BJ (cell line): Measurements from ENCODE around the gene TRIM54. TPM values are rescaled to one million over a fixed set of nuclear protein-coding genes. Genes with fewer than 3 reads are reported as not detected.

Experiments
- CTCF ChIA-PET: fragments of 350-600 bp; formaldehyde crosslinking; extraction: SDS; loops from one replicate; lab custom pipeline; 2021; ENCODE audit warnings: antibody characterized with exemption, inconsistent platforms; lab: Yijun Ruan, JAX
- POLR2A ChIA-PET: fragments of 300-600 bp; sonication (Branson Sonifier 250); formaldehyde crosslinking; extraction: SDS; loops from one replicate; lab custom pipeline; 2021; ENCODE audit warnings: antibody characterized with exemption; lab: Charles Lee
- DNase-seq: peaks from one replicate; pipeline ENCODE4 v3.0.0-alpha.2; 2011; ENCODE audit warnings: low read depth
- H3K27me3 ChIP-seq: 2 replicates; pipeline ENCODE4 v1.6.0; 2011; ENCODE audit warnings: low read length; ENCODE audit not compliant: control insufficient read depth, insufficient read depth
- H3K36me3 ChIP-seq: 2 replicates; pipeline ENCODE4 v1.5.1; 2011; ENCODE audit warnings: low read length; ENCODE audit not compliant: control insufficient read depth, insufficient read depth
- H3K4me3 ChIP-seq: 2 replicates; pipeline ENCODE4 v1.5.1; 2011; ENCODE audit warnings: low read depth, mild to moderate bottlenecking, control low read depth, low read length
- polyA plus RNA-seq: library from polyadenylated mRNA; depleted of rRNA; stranded (reverse); fragments of >200 nt; gene quantifications from 2 replicates; pipeline ENCODE4 v1.2.3, GENCODE V29; 2011
- TF ChIP-seq, protein P1 (sequence below): IDR thresholded peaks from 2 replicates; pipeline ENCODE4 v1.5.1; 2011; ENCODE audit warnings: low read depth, mild to moderate bottlenecking, control low read depth, inconsistent platforms, low read length, moderate library complexity; ENCODE audit not compliant: insufficient read depth

Gene TRIM54
- polyA plus RNA-seq, 1 experiment = not detected

DNA sequence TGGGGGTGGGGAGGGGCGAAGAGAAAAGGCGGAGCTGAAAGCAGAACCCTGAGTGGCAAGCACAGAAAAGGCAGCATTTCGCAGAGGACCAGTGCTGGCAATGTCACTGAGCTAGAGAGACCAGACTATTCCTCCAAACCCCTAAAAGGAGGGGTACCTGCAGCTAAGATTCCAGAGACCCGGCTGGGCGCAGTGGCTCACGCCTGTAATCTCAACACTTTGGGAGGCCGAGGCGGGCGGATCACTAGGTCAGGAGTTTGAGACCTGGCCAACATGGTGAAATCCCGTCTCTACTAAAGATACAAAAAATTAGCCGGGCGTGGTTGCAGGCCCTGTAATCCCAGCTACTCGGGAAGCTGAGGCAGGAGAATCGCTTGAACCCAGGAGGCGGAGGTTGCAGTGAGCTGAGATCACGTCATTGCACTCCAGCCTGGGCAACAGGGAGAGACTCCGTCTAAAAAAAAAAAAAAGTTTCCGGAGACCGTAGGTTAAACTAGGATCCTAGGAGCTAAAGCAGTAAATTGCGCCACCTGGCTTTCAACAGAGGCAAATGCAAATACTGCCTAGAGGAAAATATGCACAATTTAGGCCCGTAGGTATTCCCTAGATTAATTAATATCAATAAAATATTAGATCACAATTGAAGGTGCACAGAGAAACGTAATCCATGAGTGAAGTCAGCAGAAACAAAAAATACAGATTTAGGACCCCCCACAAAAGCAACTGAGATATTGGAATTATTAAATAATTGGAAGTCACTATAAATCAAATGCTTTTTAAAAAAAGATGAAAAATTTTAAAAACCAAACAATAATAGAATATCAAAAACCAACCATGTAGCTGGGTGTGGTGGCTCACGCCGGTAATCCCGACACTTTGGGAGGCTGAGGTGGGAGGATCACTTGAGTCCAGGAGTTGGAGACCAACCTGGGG, 21.1 kb downstream of the TRIM54 start:
- ChIA-PET CTCF (interaction anchor here (0.6 to 4.0 kb wide), 41 partner anchors 9 to 457 kb away, joined by 3 to 51 read pairs (median 5); partner anchors contain the start of genes MPV17, PREB and TRIM54), POLR2A (interaction anchor here (0.6 kb wide), 1 partner anchor 112 kb away, joined by 3 read pairs; no protein-coding TSS in a partner anchor)
- no peaks in the 10 kb centered on the region for H3K36me3 ChIP-seq
- no peak for DNase-seq
- H3K4me3 ChIP-seq = no peak overlapping the region
- H3K27me3 ChIP-seq = peaks cover 17% of the 10 kb centered on the region
- TF ChIP-seq, protein P1, sequence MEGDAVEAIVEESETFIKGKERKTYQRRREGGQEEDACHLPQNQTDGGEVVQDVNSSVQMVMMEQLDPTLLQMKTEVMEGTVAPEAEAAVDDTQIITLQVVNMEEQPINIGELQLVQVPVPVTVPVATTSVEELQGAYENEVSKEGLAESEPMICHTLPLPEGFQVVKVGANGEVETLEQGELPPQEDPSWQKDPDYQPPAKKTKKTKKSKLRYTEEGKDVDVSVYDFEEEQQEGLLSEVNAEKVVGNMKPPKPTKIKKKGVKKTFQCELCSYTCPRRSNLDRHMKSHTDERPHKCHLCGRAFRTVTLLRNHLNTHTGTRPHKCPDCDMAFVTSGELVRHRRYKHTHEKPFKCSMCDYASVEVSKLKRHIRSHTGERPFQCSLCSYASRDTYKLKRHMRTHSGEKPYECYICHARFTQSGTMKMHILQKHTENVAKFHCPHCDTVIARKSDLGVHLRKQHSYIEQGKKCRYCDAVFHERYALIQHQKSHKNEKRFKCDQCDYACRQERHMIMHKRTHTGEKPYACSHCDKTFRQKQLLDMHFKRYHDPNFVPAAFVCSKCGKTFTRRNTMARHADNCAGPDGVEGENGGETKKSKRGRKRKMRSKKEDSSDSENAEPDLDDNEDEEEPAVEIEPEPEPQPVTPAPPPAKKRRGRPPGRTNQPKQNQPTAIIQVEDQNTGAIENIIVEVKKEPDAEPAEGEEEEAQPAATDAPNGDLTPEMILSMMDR = peak; percentile 87

DNA sequence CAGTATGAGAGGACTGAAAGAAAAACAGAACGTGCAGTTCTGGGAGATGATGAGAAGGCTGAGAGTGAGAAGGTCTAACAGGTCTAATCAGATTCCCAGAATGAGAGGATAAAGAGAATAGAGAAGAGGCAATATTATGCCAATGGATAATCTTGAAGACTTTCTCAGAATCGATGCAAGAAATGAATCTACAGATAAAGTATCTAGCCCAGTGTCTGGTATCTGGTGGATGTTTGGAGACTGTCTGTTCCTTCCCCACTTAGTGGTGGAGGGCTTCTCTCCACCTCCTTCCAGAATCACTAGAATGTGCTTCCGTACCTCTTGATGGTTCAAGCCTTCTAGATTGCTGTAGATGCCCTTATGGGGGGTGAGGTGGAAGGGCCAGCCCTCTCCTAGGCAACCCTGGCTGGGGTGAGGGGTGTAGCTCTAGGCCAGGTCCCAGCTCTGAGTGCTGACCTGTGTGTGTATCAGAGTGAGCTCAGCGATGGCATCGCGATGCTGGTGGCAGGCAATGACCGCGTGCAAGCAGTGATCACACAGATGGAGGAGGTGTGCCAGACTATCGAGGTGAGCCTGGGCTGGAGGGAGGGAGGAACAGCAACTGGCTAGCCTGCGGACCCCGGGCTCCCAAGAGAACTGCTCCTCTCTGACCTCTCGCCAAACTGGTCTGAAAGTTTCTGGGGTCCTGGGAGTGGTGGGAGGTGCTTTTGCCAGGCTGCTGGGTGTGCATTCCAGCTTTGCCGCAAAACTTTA, 22.4 kb downstream of the TRIM54 start:
- Histone ChIP-seq H3K4me3 (no peak overlapping the region), H3K27me3 (peaks cover 18% of the 10 kb centered on the region), H3K36me3 (0 out of 2 replicates have a peak, but pooled peaks cover under 1% of the 10 kb centered on the region)
- ChIA-PET POLR2A (no interaction called here), CTCF (interaction anchor here (0.6 to 4.0 kb wide), 11 partner anchors 10 to 206 kb away, joined by 3 to 43 read pairs (median 7); partner anchors contain the start of gene MPV17)
- TF ChIP-seq, protein P1 = no peak
- DNase-seq = no peak

DNA sequence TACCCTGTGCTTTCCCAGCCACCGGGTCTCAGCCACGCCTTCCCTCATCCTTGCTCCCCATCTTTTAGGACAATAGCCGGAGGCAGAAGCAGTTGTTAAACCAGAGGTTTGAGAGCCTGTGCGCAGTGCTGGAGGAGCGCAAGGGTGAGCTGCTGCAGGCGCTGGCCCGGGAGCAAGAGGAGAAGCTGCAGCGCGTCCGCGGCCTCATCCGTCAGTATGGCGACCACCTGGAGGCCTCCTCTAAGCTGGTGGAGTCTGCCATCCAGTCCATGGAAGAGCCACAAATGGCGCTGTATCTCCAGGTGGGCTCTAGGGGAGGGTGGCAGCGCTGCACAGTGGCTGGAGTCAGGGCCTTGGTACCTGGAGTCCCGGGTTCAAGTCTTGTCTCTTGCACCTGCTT, 23.3 kb downstream of the TRIM54 start:
- Histone ChIP-seq H3K36me3 (0 out of 2 replicates have a peak, but pooled peaks cover 1% of the 10 kb centered on the region), H3K27me3 (peaks cover 18% of the 10 kb centered on the region), H3K4me3 (no peak overlapping the region)
- CTCF ChIA-PET = interaction anchor here (0.9 to 4.0 kb wide), 7 partner anchors 9 to 57 kb away, joined by 3 to 43 read pairs (median 3); partner anchors contain the start of gene TRIM54
- no peak for DNase-seq
- POLR2A ChIA-PET = no interaction called here
- TF ChIP-seq, protein P1 = no peak

DNA sequence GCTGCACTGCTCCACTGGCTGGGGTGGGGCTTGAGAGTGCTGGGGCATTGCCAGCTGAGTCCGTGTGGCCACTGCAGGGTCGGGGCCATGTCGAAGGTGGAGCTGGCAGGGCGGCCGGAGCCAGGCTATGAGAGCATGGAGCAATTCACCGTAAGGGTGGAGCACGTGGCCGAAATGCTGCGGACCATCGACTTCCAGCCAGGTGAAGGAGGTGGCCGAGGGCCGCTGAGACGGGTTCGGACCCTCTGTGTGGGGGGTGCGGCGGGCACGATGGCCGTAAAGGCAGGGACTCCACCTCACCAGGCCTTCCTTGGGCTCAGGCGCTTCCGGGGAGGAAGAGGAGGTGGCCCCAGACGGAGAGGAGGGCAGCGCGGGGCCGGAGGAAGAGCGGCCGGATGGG, 23.9 kb downstream of the TRIM54 start:
- TF ChIP-seq, protein P1 = no peak
- H3K27me3 ChIP-seq = peaks cover 18% of the 10 kb centered on the region
- CTCF ChIA-PET = interaction anchor here (0.9 to 1.8 kb wide), 4 partner anchors 9 to 25 kb away, joined by 3 to 5 read pairs (median 3); partner anchors contain the start of gene TRIM54
- DNase-seq = no peak
- POLR2A ChIA-PET = no interaction called here
- no peak overlapping the region for H3K4me3 ChIP-seq
- H3K36me3 ChIP-seq = peaks cover 1% of the 10 kb centered on the region; the same call in 1 of the 2 replicates
